Measurements from ENCODE around the gene RGL3. TPM values are rescaled to one million over a fixed set of nuclear protein-coding genes. Genes with fewer than 3 reads are reported as not detected.
A peak's percentile ranks its signal among the peaks of the same experiment; 100 is the strongest.

RGL3 gene
- total RNA-seq, 1 donor from 2014 or later: 0.49 TPM

DNA sequence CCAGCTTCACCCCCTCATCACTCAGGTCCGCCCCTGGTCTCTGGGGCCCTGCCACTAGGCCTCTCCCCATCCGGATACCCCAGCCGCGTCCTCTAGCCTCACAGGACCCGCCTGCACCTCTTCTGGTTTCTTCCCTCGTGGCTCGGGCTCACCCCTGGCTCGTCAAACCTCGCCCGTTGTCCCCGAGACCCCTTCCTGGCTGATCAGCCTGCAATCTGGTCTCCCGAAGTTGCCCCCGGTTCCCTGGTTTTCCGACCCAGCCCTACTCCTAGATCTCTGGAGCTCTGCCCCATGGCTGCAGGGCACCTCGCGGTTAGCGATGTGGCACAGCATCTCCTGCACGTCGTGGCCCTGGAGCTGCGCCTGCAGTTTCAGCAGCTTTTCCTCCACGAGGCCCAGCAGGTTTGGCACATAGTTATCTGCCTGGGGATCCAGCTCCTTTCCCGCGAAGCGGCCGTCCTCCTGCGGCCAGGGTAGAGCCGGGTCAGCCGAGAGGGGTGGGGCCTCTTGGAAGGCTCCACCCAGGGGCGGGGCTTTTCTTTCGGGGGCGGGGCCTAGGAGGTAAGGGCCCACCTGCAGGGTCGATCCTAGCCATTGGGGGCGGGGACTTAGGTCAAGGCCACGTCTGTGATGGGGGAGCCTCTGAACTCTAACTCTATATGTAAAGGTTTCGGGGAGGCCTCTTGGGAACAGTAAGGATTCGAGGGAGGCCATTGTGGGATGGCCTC, 2.4 kb upstream of the RGL3 start:
- Mint-ChIP-seq H3K36me3 (no peaks in the 10 kb centered on the region), H3K9me3 (peaks cover 7% of the 10 kb centered on the region), H3K27me3 (ENCODE audit: insufficient read depth, low read depth) (peaks cover 67% of the 10 kb centered on the region), H3K4me1 (peaks cover 12% of the 10 kb centered on the region), H3K27ac (no peak overlapping the region), H3K4me3 (peak overlapping the region; percentile 71)
- peaks cover 4% of the 10 kb centered on the region for H4K20me1 ChIP-seq (ENCODE audit: low read depth)
- H3F3A ChIP-seq (ENCODE audit: low read depth): peaks cover 39% of the 10 kb centered on the region
- H3K4me3 ChIP-seq: peak overlapping the region; percentile 38
- H3K27me3 ChIP-seq: peaks cover 76% of the 10 kb centered on the region
- peak overlapping the region; percentile 80 for H3K4me2 ChIP-seq
- H3K9ac ChIP-seq: no peak overlapping the region
- H3K4me1 ChIP-seq: peaks cover 8% of the 10 kb centered on the region
- H2AFZ ChIP-seq (replicated peaks): peak overlapping the region; percentile 77
- H3K79me2 ChIP-seq (ENCODE audit: low read depth): no peaks in the 10 kb centered on the region
- H3K27ac ChIP-seq: no peak overlapping the region
- H3K9me3 ChIP-seq (ENCODE audit: low read depth): no peaks in the 10 kb centered on the region
- peak; percentile 12 for TF ChIP-seq EZH2 (IDR thresholded peaks at IDR 0.05)
- TF ChIP-seq EZH2phosphoT487 (IDR thresholded peaks at IDR 0.05): peak; percentile 22
- TF ChIP-seq, protein P1, sequence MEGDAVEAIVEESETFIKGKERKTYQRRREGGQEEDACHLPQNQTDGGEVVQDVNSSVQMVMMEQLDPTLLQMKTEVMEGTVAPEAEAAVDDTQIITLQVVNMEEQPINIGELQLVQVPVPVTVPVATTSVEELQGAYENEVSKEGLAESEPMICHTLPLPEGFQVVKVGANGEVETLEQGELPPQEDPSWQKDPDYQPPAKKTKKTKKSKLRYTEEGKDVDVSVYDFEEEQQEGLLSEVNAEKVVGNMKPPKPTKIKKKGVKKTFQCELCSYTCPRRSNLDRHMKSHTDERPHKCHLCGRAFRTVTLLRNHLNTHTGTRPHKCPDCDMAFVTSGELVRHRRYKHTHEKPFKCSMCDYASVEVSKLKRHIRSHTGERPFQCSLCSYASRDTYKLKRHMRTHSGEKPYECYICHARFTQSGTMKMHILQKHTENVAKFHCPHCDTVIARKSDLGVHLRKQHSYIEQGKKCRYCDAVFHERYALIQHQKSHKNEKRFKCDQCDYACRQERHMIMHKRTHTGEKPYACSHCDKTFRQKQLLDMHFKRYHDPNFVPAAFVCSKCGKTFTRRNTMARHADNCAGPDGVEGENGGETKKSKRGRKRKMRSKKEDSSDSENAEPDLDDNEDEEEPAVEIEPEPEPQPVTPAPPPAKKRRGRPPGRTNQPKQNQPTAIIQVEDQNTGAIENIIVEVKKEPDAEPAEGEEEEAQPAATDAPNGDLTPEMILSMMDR (IDR thresholded peaks at IDR 0.05): no peak
- DNase-seq (ENCODE audit: low spot score): peak; percentile 61
- H3K36me3 ChIP-seq: no peaks in the 10 kb centered on the region

DNA sequence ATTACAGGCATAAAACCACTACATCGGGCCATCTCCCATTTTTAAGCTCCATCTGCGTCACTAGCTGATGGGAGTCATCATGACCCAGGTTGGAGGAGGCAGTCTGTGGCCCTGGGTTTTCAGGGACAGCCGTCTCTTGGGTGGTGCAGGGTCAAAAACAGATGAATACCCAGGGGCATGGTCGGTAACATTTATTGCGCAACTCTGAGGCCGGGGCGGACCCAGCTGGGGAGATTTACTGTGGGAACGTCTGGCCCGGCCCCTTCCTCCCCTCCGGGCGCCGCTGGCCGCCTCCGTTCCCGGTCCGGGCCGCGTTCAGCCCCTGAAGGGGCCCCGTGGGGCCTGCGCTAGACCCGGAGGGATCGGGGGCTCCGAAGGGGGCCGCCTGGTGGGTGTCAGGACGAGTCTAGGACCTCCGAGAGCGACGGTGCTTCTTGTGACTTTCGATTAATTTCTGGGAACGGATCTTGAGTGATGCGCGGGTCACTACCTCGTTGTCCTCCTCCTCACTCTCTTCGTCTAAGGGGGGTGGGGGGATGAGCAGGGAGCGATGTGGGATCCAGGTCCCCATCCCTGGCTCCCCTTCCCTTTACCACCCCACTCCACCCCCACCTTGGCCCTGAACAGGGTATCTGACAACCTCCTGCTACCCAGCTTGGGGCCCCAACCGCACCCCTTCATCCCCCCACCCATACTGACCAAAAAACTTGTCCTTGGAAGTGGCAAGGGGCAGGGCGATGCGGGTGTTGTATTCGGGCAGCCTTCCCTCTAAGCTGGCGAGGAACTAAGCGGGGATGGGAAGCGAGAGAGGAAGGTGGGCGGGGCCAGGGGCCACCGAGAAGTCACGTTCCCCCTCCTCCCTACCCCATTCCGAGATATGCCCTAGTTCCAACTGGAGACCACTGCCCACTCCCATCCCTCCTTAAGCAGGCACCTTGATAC, 1.6 kb upstream of the RGL3 start:
- Histone ChIP-seq H2AFZ (replicated peaks) (peak overlapping the region; percentile 77), H4K20me1 (ENCODE audit: low read depth) (peaks cover 4% of the 10 kb centered on the region), H3K9me3 (ENCODE audit: low read depth) (no peaks in the 10 kb centered on the region), H3K4me1 (peaks cover 8% of the 10 kb centered on the region), H3K36me3 (no peaks in the 10 kb centered on the region), H3K4me2 (peak overlapping the region; percentile 80), H3F3A (ENCODE audit: low read depth) (peaks cover 39% of the 10 kb centered on the region), H3K27me3 (peaks cover 76% of the 10 kb centered on the region), H3K4me3 (peak overlapping the region; percentile 38), H3K9ac (no peak overlapping the region), H3K79me2 (ENCODE audit: low read depth) (no peaks in the 10 kb centered on the region), H3K27ac (no peak overlapping the region)
- TF ChIP-seq EZH2phosphoT487 (IDR thresholded peaks at IDR 0.05) (peak; percentile 40), EZH2 (IDR thresholded peaks at IDR 0.05) (peak; percentile 48)
- TF ChIP-seq, protein P1 (IDR thresholded peaks at IDR 0.05): no peak
- H3K4me1 Mint-ChIP-seq: peaks cover 12% of the 10 kb centered on the region
- H3K4me3 Mint-ChIP-seq: peak overlapping the region; percentile 81
- H3K9me3 Mint-ChIP-seq: peaks cover 10% of the 10 kb centered on the region
- peaks cover 72% of the 10 kb centered on the region for H3K27me3 Mint-ChIP-seq (ENCODE audit: insufficient read depth, low read depth)
- H3K27ac Mint-ChIP-seq: no peak overlapping the region
- peak; percentile 65 for DNase-seq (ENCODE audit: low spot score)
- H3K36me3 Mint-ChIP-seq: no peaks in the 10 kb centered on the region

DNA sequence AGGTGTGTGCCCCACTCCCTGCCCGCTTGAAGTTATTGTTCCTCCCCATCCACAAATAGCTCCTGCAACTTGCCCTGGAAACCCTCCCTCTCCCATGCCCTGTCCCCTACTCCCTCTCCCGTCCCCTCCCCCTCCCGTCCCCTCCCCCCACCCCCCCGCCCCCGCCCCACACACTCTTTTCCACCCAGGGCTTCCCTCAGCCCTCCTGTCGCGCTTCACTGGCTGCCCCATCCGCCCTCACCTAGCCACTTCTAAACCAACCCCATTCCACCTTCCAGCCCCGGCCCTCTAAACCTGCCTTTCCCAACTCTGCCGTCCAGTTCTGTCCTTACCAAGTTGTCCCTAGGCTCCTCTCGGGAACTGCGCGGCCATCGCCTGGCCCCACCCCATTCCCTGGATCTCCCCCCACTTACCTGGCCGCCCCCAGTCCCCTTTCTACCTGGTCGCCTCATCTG, 993 bp downstream of the RGL3 start:
- H3F3A ChIP-seq (ENCODE audit: low read depth): peaks cover 28% of the 10 kb centered on the region
- no peak for DNase-seq (ENCODE audit: low spot score)
- H3K4me1 ChIP-seq: peaks cover 8% of the 10 kb centered on the region
- Mint-ChIP-seq H3K27me3 (ENCODE audit: insufficient read depth, low read depth) (peaks cover 68% of the 10 kb centered on the region), H3K4me3 (peak overlapping the region; percentile 67), H3K27ac (no peak overlapping the region), H3K4me1 (peaks cover 12% of the 10 kb centered on the region), H3K36me3 (no peaks in the 10 kb centered on the region), H3K9me3 (peaks cover 6% of the 10 kb centered on the region)
- H3K79me2 ChIP-seq (ENCODE audit: low read depth): no peaks in the 10 kb centered on the region
- H3K27ac ChIP-seq: no peak overlapping the region
- peak overlapping the region; percentile 64 for H3K4me3 ChIP-seq
- no peak for TF ChIP-seq EZH2phosphoT487 (IDR thresholded peaks at IDR 0.05)
- peak overlapping the region; percentile 95 for H3K4me2 ChIP-seq
- peak overlapping the region; percentile 53 for H2AFZ ChIP-seq (replicated peaks)
- H3K9me3 ChIP-seq (ENCODE audit: low read depth): no peaks in the 10 kb centered on the region
- H3K9ac ChIP-seq: no peak overlapping the region
- no peaks in the 10 kb centered on the region for H3K36me3 ChIP-seq
- H4K20me1 ChIP-seq (ENCODE audit: low read depth): peaks cover 4% of the 10 kb centered on the region
- H3K27me3 ChIP-seq: peaks cover 63% of the 10 kb centered on the region
